K562 (cell line): ENCODE measurements around the gene CROT. TPM values are rescaled to one million over a fixed set of nuclear protein-coding genes. Genes with fewer than 3 reads are reported as not detected.

Experiments used
- ARNT ChIP-seq, 2 experiments: fragments of 450-650 bp; IDR thresholded peaks; 2 replicates each; pipeline ENCODE4 v1.6.1; 2016; ENCODE audit warnings: mild to moderate bottlenecking in 1 of 2
- HDGF ChIP-seq: fragments of 450-650 bp; IDR thresholded peaks from 2 replicates; pipeline ENCODE4 v1.6.1; 2016
- HNRNPLL ChIP-seq: fragments of 200-400 bp; formaldehyde crosslinking; IDR thresholded peaks from 2 replicates; pipeline ENCODE4 v1.6.1; 2017; ENCODE audit warnings: low read length, low read depth, mild to moderate bottlenecking; ENCODE audit not compliant: poor library complexity, severe bottlenecking
- MGA ChIP-seq: fragments of 450-650 bp; IDR thresholded peaks from 2 replicates; pipeline ENCODE4 v1.6.1; 2016; ENCODE audit warnings: mild to moderate bottlenecking, moderate library complexity
- OTX1 ChIP-seq: fragments of 450-650 bp; formaldehyde crosslinking; IDR thresholded peaks from 2 replicates; pipeline ENCODE4 v1.4.0; 2022; ENCODE audit warnings: mild to moderate bottlenecking
- REST ChIP-seq, 2 experiments: fragments of 450-650 bp; formaldehyde crosslinking in 1 of 2; IDR thresholded peaks; 2 replicates each; pipeline versions ENCODE4 v1.4.0 to v1.6.1; 2014 to 2020; ENCODE audit warnings: mild to moderate bottlenecking in 2 of 2, borderline replicate concordance in 1 of 2, low read depth in 1 of 2
- ZC3H11A ChIP-seq: IDR thresholded peaks from 2 replicates; pipeline ENCODE4 v1.6.1; 2012; ENCODE audit warnings: low read depth, low read length, improper control_type of control experiment
- ZNF408 ChIP-seq: fragments of 250-450 bp; sonication (Bioruptor Pico); IDR thresholded peaks from 2 replicates; pipeline ENCODE4 v1.4.0; 2020; ENCODE audit warnings: low read depth, mild to moderate bottlenecking, moderate library complexity
- ZNF431 ChIP-seq: sonication (generic); formaldehyde crosslinking; IDR thresholded peaks from 2 replicates; pipeline ENCODE4 v1.8.0; 2022; ENCODE audit warnings: mild to moderate bottlenecking, missing genetic modification reagents
- polyA plus RNA-seq, 8 experiments: library from polyadenylated mRNA; depleted of rRNA in 4 of 8; stranded (reverse) in 5 of 8; unstranded in 3 of 8; fragments of >200 nt; fragmentation: Nextera tagmentation in 2 of 8; fragmentation: Illumina TruSeq in 1 of 8; extraction: Ambion mirVana in 2 of 8; extraction: Trizol in 1 of 8; gene quantifications; 2 replicates each; pipeline versions ENCODE4 v1.2.1 to v1.2.3, GENCODE V29; 2011 to 2014; ENCODE audit warnings: inconsistent platforms in 1 of 8, missing spikeins in 1 of 8
- total RNA-seq, 7 experiments: library from RNA; depleted of rRNA in 6 of 7; stranded (reverse); fragments of >200 nt in 6 of 7; fragmentation: Illumina TruSeq in 2 of 7; extraction: Trizol in 2 of 7; gene quantifications; 2 replicates each; pipeline versions ENCODE4 v1.2.1 to v1.2.3, GENCODE V29; 2011 to 2021; ENCODE audit warnings: low replicate concordance in 1 of 7

CROT gene
- total and polyA plus RNA-seq, 9 of the 15 experiments (the other 6 are each of a cell fraction or from before 2014, with no cell fraction given) = 2.5 to 8.1 (median 5.1) TPM

- TF ChIP-seq MGA (no peak), ZNF431 (CRISPR knock-in tag) (no peak), ARNT (IDR thresholded peaks at IDR 0.05) (no peak), HDGF (no peak), REST (IDR thresholded peaks at IDR 0.05; ENCODE audit: borderline replicate concordance) (no peak), REST (CRISPR knock-in tag; IDR thresholded peaks at IDR 0.05; ENCODE audit: low read depth) (no peak), OTX1 (CRISPR knock-in tag) (no peak), HNRNPLL (no peak), ZNF408 (CRISPR knock-in tag) (no peak), ZC3H11A (no peak)
Measured at GRCh38 chr7:87447116-87447635, 101.7 kb downstream of the CROT start (continued).
